Measurements from ENCODE around the gene GABRG3. TPM values are rescaled to one million over a fixed set of nuclear protein-coding genes. Genes with fewer than 3 reads are reported as not detected.

Gene GABRG3
- total RNA-seq, 2 donors from 2014 or later, result not detected

- no peaks in the 10 kb centered on the region for H3K4me1 Mint-ChIP-seq (ENCODE audit: low read depth in 2 of 2)
- H3K9me3 Mint-ChIP-seq, result peaks cover 4% of the 10 kb centered on the region
- H3K27ac Mint-ChIP-seq, result no peak overlapping the region
- H3K27me3 Mint-ChIP-seq, result no peaks in the 10 kb centered on the region
- no peak for DNase-seq (ENCODE audit: low spot score)
- ATAC-seq, result no peak
- no peaks in the 10 kb centered on the region for H3K36me3 Mint-ChIP-seq
- H3K4me3 Mint-ChIP-seq, result no peak overlapping the region
Measured at GRCh38 chr15:27248251-27248650, 277.3 kb downstream of the GABRG3 start.

DNA sequence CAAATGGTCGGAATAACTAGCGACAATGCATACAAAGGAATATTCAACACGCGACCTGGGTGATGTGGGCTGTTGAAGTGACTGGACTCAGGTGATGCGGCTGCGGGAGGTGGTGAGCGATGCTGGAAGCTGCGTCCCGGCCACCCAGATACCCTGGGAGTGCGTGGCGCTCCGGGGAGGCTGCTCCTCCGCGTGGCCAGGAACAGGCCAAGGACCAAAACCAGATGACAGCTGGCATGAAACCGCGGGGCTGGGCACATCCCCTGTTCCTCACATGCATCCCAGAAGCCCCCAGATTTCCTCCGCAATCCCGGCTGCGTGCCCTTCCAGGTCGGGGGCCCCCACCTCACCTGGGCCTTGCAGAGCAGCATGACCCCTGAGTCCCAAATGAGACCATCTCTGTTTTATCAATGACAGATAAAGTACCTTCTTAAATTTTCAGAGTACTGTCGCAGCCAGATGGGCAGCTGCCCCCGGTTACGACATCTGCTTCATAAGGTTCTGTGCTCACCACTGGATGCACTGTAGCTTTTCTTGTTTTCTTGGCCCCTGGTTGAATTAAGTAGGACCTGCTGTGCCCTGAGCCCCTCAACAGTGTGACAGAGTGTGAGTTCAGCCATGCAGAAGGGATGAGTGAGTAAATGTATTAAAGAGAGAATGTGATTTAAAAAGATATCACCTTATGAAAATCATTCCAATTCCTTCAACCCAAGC, 278.2 kb downstream of the GABRG3 start:
- Mint-ChIP-seq H3K36me3 (no peaks in the 10 kb centered on the region), H3K27ac (no peak overlapping the region), H3K9me3 (peaks cover 4% of the 10 kb centered on the region), H3K27me3 (no peaks in the 10 kb centered on the region), H3K4me1 (ENCODE audit: low read depth in 2 of 2) (no peaks in the 10 kb centered on the region), H3K4me3 (no peak overlapping the region)
- no peak for DNase-seq (ENCODE audit: low spot score)
- no peak for ATAC-seq

DNA sequence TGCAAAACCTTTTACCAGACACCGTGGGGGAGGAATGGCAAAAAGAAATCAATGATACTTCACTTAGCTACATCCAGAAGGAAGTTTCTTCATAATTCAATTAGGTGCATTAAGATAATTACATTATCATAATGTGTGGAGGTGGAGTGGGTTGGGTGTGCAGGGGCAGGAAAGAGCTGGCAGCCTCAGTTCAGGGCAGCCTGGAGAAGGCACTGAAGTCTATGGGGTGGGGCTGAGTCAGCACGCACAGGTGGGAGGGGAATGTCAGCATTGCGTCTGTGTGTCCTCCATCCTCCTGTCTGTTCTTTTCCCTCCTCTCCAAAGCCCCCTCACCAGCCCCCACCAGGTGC, 278.8 kb downstream of the GABRG3 start:
- no peaks in the 10 kb centered on the region for H3K36me3 Mint-ChIP-seq
- H3K9me3 Mint-ChIP-seq, result peaks cover 4% of the 10 kb centered on the region
- H3K4me1 Mint-ChIP-seq (ENCODE audit: low read depth in 2 of 2), result no peaks in the 10 kb centered on the region
- no peaks in the 10 kb centered on the region for H3K27me3 Mint-ChIP-seq
- H3K27ac Mint-ChIP-seq, result no peak overlapping the region
- ATAC-seq (no peak), DNase-seq (ENCODE audit: low spot score) (no peak)
- no peak overlapping the region for H3K4me3 Mint-ChIP-seq

DNA sequence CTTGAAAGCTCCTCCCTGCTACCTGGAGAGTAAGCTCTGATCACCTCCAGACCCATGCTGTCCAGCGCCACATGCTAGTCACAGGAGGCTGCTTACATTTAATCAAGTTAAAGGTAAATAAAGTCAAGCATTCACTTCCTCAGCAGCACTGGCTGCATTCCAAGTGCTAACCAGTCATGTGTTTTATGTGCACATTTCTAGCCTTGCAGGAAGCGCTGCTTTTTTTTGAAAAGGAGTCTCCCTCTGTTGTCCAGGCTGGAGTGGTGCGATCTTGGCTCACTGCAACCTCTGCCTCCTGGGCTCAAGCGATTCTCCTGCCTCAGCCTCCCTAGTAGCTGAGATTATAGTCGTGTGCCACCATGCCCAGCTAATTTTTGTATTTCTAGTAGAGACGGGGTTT, 279.2 kb downstream of the GABRG3 start:
- no peak for DNase-seq (ENCODE audit: low spot score)
- Mint-ChIP-seq H3K4me3 (no peak overlapping the region), H3K27ac (no peak overlapping the region), H3K36me3 (no peaks in the 10 kb centered on the region), H3K27me3 (no peaks in the 10 kb centered on the region), H3K4me1 (ENCODE audit: low read depth in 2 of 2) (no peaks in the 10 kb centered on the region), H3K9me3 (peaks cover 4% of the 10 kb centered on the region)
- no peak for ATAC-seq

GRCh38 chr15:27254055-27254454, 283.1 kb downstream of the GABRG3 start:
- H3K4me1 Mint-ChIP-seq (ENCODE audit: low read depth in 2 of 2), result no peaks in the 10 kb centered on the region
- H3K36me3 Mint-ChIP-seq, result no peaks in the 10 kb centered on the region
- no peak overlapping the region for H3K4me3 Mint-ChIP-seq
- peaks cover 3% of the 10 kb centered on the region for H3K9me3 Mint-ChIP-seq
- DNase-seq (ENCODE audit: low spot score) (no peak), ATAC-seq (no peak)
- H3K27ac Mint-ChIP-seq, result no peak overlapping the region
- no peaks in the 10 kb centered on the region for H3K27me3 Mint-ChIP-seq

GRCh38 chr15:27254801-27255200, 283.8 kb downstream of the GABRG3 start:
- Mint-ChIP-seq H3K4me1 (ENCODE audit: low read depth in 2 of 2) (no peaks in the 10 kb centered on the region), H3K27ac (no peak overlapping the region), H3K4me3 (no peak overlapping the region), H3K9me3 (peaks cover 3% of the 10 kb centered on the region), H3K27me3 (no peaks in the 10 kb centered on the region), H3K36me3 (peaks cover 5% of the 10 kb centered on the region)
- ATAC-seq, result no peak
- DNase-seq (ENCODE audit: low spot score), result no peak

GRCh38 chr15:27256446-27256845, 285.5 kb downstream of the GABRG3 start:
- no peaks in the 10 kb centered on the region for H3K4me1 Mint-ChIP-seq (ENCODE audit: low read depth in 2 of 2)
- peaks cover 5% of the 10 kb centered on the region for H3K36me3 Mint-ChIP-seq
- H3K27me3 Mint-ChIP-seq, result no peaks in the 10 kb centered on the region
- H3K27ac Mint-ChIP-seq, result no peak overlapping the region
- ATAC-seq (no peak), DNase-seq (ENCODE audit: low spot score) (no peak)
- H3K4me3 Mint-ChIP-seq, result no peak overlapping the region
- H3K9me3 Mint-ChIP-seq, result peaks cover 6% of the 10 kb centered on the region

GRCh38 chr15:27258287-27258686, 287.3 kb downstream of the GABRG3 start:
- H3K36me3 Mint-ChIP-seq, result peaks cover 5% of the 10 kb centered on the region
- H3K4me1 Mint-ChIP-seq (ENCODE audit: low read depth in 2 of 2), result no peaks in the 10 kb centered on the region
- H3K4me3 Mint-ChIP-seq, result no peak overlapping the region
- H3K9me3 Mint-ChIP-seq, result peaks cover 9% of the 10 kb centered on the region
- H3K27me3 Mint-ChIP-seq, result no peaks in the 10 kb centered on the region
- DNase-seq (ENCODE audit: low spot score), result no peak
- ATAC-seq, result no peak
- H3K27ac Mint-ChIP-seq, result no peak overlapping the region

DNA sequence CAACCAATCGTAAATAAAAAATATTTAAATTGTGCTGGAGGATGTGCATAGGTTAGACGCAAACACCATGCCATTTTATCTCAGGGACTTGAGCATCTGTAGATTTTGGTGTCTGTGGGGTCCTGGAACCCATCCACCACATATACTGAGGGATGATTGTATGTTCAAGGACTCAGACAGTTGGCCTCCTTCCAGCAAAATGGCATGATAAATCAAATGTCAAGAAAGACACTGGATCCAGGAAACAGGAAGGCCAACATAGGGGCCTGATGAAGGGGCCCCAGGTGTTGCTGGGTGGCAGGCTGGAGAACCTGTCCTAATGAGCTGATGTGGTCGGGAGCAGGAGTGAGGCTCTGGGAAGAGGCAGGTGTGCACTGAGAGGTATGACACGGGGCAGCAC, 289.5 kb downstream of the GABRG3 start:
- Mint-ChIP-seq H3K9me3 (peaks cover 14% of the 10 kb centered on the region), H3K27ac (no peak overlapping the region), H3K4me3 (no peak overlapping the region), H3K27me3 (no peaks in the 10 kb centered on the region), H3K36me3 (peaks cover 5% of the 10 kb centered on the region), H3K4me1 (ENCODE audit: low read depth in 2 of 2) (no peaks in the 10 kb centered on the region)
- no peak for DNase-seq (ENCODE audit: low spot score)
- no peak for ATAC-seq

DNA sequence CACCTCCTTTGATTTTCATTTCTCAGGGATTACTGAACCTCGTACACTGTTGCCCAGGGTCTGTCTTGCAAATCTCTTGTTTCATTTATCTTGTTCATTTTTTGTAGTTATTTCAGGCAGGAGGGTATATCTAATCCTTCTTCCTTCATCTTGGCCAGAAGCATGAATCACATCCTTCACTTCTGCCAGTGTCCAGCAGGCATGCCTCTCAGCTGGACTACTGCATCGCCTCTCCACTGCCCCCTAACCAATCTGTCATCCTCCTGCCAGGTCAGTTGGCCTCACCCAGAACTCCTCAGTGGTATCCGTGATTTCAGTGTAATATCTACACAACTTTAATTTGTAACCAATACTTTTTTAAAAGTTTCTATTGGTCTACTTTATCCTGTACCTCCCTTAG, 297.9 kb downstream of the GABRG3 start:
- no peaks in the 10 kb centered on the region for H3K27me3 Mint-ChIP-seq
- H3K4me3 Mint-ChIP-seq, result no peak overlapping the region
- H3K4me1 Mint-ChIP-seq (ENCODE audit: low read depth in 2 of 2), result no peaks in the 10 kb centered on the region
- DNase-seq (ENCODE audit: low spot score) (no peak), ATAC-seq (no peak)
- no peaks in the 10 kb centered on the region for H3K36me3 Mint-ChIP-seq
- peaks cover 20% of the 10 kb centered on the region for H3K9me3 Mint-ChIP-seq
- no peak overlapping the region for H3K27ac Mint-ChIP-seq

DNA sequence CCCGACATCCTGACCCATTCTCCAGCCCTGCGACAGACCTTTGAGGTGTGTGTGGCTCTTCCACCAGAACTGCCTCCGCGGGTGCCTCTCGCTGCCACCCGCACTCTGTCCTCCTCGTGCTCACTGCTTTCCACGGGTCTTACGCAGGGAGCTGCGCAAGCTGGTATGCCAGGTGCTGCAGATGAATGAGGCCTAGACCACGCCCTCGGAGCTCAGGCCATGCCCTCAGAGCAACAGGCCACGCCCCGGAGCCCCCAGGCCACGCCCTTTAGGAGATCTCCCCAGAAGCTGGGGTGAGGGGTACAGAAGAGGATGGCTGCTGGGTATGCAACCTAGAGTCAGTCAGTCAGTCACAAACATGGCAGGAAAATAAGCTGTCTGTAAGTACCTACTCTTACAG, 300.3 kb downstream of the GABRG3 start:
- H3K36me3 Mint-ChIP-seq, result no peaks in the 10 kb centered on the region
- H3K27me3 Mint-ChIP-seq, result no peaks in the 10 kb centered on the region
- H3K27ac Mint-ChIP-seq, result no peak overlapping the region
- peaks cover 20% of the 10 kb centered on the region for H3K9me3 Mint-ChIP-seq
- peak in 1 of 2 donors; percentile 20 for ATAC-seq
- H3K4me1 Mint-ChIP-seq (ENCODE audit: low read depth in 2 of 2), result no peaks in the 10 kb centered on the region
- DNase-seq (ENCODE audit: low spot score), result no peak
- H3K4me3 Mint-ChIP-seq, result no peak overlapping the region

- DNase-seq (ENCODE audit: low spot score) (no peak), ATAC-seq (no peak)
- Mint-ChIP-seq H3K27ac (no peak overlapping the region), H3K4me3 (no peak overlapping the region), H3K36me3 (no peaks in the 10 kb centered on the region), H3K27me3 (no peaks in the 10 kb centered on the region), H3K4me1 (ENCODE audit: low read depth in 2 of 2) (no peaks in the 10 kb centered on the region), H3K9me3 (peaks cover 20% of the 10 kb centered on the region)
Measured at GRCh38 chr15:27272427-27272826, 301.4 kb downstream of the GABRG3 start.

GRCh38 chr15:27273506-27273905, 302.5 kb downstream of the GABRG3 start:
- no peak overlapping the region for H3K27ac Mint-ChIP-seq
- H3K4me3 Mint-ChIP-seq, result no peak overlapping the region
- no peak for ATAC-seq
- no peaks in the 10 kb centered on the region for H3K4me1 Mint-ChIP-seq (ENCODE audit: low read depth in 2 of 2)
- no peaks in the 10 kb centered on the region for H3K36me3 Mint-ChIP-seq
- no peaks in the 10 kb centered on the region for H3K27me3 Mint-ChIP-seq
- DNase-seq (ENCODE audit: low spot score), result no peak
- peaks cover 20% of the 10 kb centered on the region for H3K9me3 Mint-ChIP-seq

DNA sequence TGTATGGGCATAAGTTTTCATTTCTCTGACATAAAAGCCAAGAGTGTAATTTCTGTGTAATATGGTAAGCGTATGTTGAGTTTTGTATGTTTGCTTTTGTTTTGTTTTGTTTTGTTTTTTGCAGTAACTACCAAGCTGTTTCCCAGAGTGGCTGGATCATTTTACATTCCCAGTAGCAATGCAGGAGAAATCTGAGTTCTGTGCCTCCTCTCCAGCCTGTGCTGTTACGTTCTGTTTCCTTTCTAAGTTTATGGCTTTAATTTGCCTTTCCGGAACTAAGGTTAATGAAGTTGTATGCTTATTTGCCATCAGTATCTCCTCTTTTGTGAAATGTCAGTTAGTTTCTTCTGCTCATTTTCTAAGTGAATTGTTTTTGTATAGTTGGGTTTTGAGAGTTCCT, 307.8 kb downstream of the GABRG3 start:
- Mint-ChIP-seq H3K27ac (no peak overlapping the region), H3K9me3 (peaks cover 4% of the 10 kb centered on the region), H3K36me3 (peaks cover 7% of the 10 kb centered on the region), H3K4me3 (no peak overlapping the region), H3K4me1 (ENCODE audit: low read depth in 2 of 2) (no peaks in the 10 kb centered on the region), H3K27me3 (no peaks in the 10 kb centered on the region)
- ATAC-seq (no peak), DNase-seq (ENCODE audit: low spot score) (no peak)

GRCh38 chr15:27292641-27293040, 321.7 kb downstream of the GABRG3 start:
- Mint-ChIP-seq H3K36me3 (no peaks in the 10 kb centered on the region), H3K4me3 (no peak overlapping the region), H3K4me1 (ENCODE audit: low read depth in 2 of 2) (no peaks in the 10 kb centered on the region), H3K27ac (no peak overlapping the region), H3K27me3 (no peaks in the 10 kb centered on the region), H3K9me3 (peaks cover 9% of the 10 kb centered on the region)
- DNase-seq (ENCODE audit: low spot score) (no peak), ATAC-seq (no peak)
